MM.1S (cell line): ENCODE results near the gene CCDC188.

Experiments used
- DNase-seq: peaks from one replicate; pipeline ENCODE4 v3.0.0-alpha.2; 2015
- H2AFZ ChIP-seq: fragments of 300-600 bp; sonication (generic); 2 replicates; pipeline ENCODE4 v1.6.0; 2016; ENCODE audit warnings: antibody characterized with exemption, low read length
- H3F3A ChIP-seq: fragments of 300-600 bp; sonication (generic); 2 replicates; pipeline ENCODE4 v1.6.1; 2016; ENCODE audit warnings: mild to moderate bottlenecking, antibody characterized with exemption, low read length, moderate library complexity, mixed read lengths; ENCODE audit not compliant: insufficient read depth
- H3K27ac ChIP-seq: fragments of 300-600 bp; sonication (generic); 2 replicates; pipeline ENCODE4 v1.5.1; 2016; ENCODE audit warnings: mild to moderate bottlenecking, low read length
- H3K27me3 ChIP-seq: fragments of 300-600 bp; sonication (generic); replicated peaks from 2 replicates; pipeline ENCODE4 v1.6.0; 2016; ENCODE audit warnings: low read length; ENCODE audit not compliant: insufficient read depth
- H3K36me3 ChIP-seq: fragments of 300-600 bp; sonication (generic); replicated peaks from 2 replicates; pipeline ENCODE4 v1.6.1; 2016; ENCODE audit warnings: mild to moderate bottlenecking, low read length, mixed read lengths; ENCODE audit not compliant: insufficient read depth
- H3K4me1 ChIP-seq: fragments of 300-600 bp; sonication (generic); 2 replicates; pipeline ENCODE4 v1.6.1; 2016; ENCODE audit warnings: low read length, mixed read lengths
- H3K4me2 ChIP-seq: fragments of 300-600 bp; sonication (generic); 2 replicates; pipeline ENCODE4 v1.6.0; 2016; ENCODE audit warnings: low read depth, low read length
- H3K4me3 ChIP-seq: fragments of 300-600 bp; sonication (generic); 2 replicates; pipeline ENCODE4 v1.5.1; 2016; ENCODE audit warnings: low read length, mixed read lengths
- H3K79me2 ChIP-seq: fragments of 300-600 bp; sonication (generic); 2 replicates; pipeline ENCODE4 v1.6.1; 2016; ENCODE audit warnings: mixed run types, low read length, mixed read lengths
- H3K9ac ChIP-seq: fragments of 300-600 bp; sonication (generic); 2 replicates; pipeline ENCODE4 v1.6.1; 2016; ENCODE audit warnings: low read length, mixed read lengths
- H3K9me2 ChIP-seq: fragments of 300-600 bp; sonication (generic); replicated peaks from 2 replicates; pipeline ENCODE4 v1.6.1; 2016; ENCODE audit warnings: mild to moderate bottlenecking, low read length, mixed read lengths; ENCODE audit not compliant: insufficient read depth
- H3K9me3 ChIP-seq: fragments of 300-600 bp; sonication (generic); replicated peaks from 2 replicates; pipeline ENCODE4 v1.6.1; 2016; ENCODE audit warnings: mild to moderate bottlenecking, low read length, mixed read lengths; ENCODE audit not compliant: insufficient read depth
- H4K20me1 ChIP-seq: fragments of 300-600 bp; sonication (generic); 2 replicates; pipeline ENCODE4 v1.6.1; 2016; ENCODE audit warnings: mild to moderate bottlenecking, low read length, moderate library complexity, mixed read lengths; ENCODE audit not compliant: insufficient read depth
- EZH2 ChIP-seq: fragments of 300-600 bp; sonication (generic); optimal IDR thresholded peaks from 2 replicates; pipeline ENCODE3; 2017; ENCODE audit warnings: low read depth, mild to moderate bottlenecking, antibody characterized with exemption, low read length, mixed read lengths
- EZH2phosphoT487 ChIP-seq: fragments of 300-600 bp; sonication (generic); IDR thresholded peaks from 2 replicates; pipeline ENCODE4 v1.6.1; 2018; ENCODE audit warnings: antibody characterized with exemption, low read length
- TF ChIP-seq, protein P1 (sequence below): fragments of 300-600 bp; sonication (generic); IDR thresholded peaks from 2 replicates; pipeline ENCODE4 v1.5.1; 2016; ENCODE audit warnings: antibody characterized with exemption, low read length, mixed read lengths

The CCDC188 gene

DNA sequence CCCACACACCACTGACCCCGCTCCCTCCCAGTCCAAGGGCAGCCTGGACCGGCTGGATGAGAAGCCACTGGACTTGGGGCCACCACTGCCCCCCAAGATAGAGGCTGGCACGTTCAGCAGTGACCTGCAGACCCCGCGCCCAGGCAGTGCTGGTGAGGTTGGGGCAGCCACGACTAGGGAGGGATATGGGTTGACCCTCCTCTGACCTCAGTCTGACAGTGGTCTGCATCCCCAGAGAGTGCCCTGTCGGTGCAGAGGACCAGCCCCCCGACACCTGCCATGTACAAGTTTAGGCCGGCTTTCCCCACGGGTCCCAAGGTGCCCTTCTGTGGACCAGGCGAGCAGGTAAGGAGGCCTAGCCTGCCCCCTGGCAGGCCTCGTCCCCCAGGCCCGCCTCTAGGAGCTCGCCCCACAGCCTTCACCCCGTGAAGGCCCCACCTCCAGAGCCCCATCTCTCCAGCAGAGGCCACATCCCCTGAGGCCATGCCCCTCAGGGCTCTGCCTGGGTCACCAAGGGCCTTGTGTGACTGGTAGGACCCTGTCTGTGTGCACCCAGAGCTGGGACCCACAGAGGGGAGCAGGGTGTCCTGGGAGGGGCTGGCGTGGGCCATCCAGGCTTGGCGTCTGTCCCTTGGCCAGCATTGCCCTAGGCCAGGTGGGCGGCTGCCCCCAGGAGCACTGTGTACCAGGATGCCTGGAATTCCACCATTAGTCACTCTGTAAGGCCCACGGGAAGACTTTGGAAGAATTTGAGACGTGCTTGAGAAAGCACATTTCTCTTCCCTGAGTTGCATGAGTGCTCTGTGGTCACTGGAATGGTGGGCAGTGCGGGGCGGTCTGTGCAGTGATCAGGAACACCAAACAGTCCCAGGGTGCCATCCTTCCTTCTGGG is 9.4 kb downstream of the CCDC188 start:
- Histone ChIP-seq H3K79me2 (no peaks in the 10 kb centered on the region), H3K9ac (no peak overlapping the region), H3K36me3 (no peaks in the 10 kb centered on the region), H3K4me2 (no peak overlapping the region), H3K9me3 (no peaks in the 10 kb centered on the region), H3K27ac (no peak overlapping the region), H3K4me3 (no peak overlapping the region), H3F3A (no peaks in the 10 kb centered on the region), H3K9me2 (no peaks in the 10 kb centered on the region), H4K20me1 (no peaks in the 10 kb centered on the region), H2AFZ (no peak overlapping the region), H3K4me1 (no peaks in the 10 kb centered on the region), H3K27me3 (no peaks in the 10 kb centered on the region)
- DNase-seq, result no peak
- TF ChIP-seq EZH2phosphoT487 (no peak), EZH2 (no peak)
- TF ChIP-seq, protein P1, sequence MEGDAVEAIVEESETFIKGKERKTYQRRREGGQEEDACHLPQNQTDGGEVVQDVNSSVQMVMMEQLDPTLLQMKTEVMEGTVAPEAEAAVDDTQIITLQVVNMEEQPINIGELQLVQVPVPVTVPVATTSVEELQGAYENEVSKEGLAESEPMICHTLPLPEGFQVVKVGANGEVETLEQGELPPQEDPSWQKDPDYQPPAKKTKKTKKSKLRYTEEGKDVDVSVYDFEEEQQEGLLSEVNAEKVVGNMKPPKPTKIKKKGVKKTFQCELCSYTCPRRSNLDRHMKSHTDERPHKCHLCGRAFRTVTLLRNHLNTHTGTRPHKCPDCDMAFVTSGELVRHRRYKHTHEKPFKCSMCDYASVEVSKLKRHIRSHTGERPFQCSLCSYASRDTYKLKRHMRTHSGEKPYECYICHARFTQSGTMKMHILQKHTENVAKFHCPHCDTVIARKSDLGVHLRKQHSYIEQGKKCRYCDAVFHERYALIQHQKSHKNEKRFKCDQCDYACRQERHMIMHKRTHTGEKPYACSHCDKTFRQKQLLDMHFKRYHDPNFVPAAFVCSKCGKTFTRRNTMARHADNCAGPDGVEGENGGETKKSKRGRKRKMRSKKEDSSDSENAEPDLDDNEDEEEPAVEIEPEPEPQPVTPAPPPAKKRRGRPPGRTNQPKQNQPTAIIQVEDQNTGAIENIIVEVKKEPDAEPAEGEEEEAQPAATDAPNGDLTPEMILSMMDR, result no peak

DNA sequence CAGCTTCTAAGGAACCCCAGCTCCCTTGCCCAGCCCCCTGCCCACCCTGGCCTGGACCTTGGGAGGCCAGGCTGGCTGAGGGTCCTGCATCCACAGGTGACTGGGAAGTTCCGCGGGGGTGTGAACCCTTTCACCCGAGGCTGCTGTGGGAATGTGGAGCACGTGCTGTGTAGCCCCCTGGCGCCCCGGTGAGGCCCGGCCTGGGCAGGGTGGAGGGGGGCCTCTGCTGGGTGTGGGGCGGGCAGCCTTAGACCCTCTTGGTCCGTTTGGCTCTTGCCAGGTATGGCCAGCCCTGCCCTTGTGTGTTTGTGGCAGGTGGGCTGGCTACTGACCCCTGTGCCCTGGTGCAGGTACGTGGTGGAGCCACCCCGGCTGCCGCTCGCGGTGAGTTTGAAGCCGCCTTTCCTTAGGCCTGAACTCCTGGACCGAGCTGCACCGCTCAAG is 10.3 kb downstream of the CCDC188 start:
- H3F3A ChIP-seq, result no peaks in the 10 kb centered on the region
- H4K20me1 ChIP-seq, result no peaks in the 10 kb centered on the region
- TF ChIP-seq EZH2phosphoT487, result no peak
- TF ChIP-seq EZH2, result no peak
- TF ChIP-seq, protein P1, result no peak
- no peaks in the 10 kb centered on the region for H3K9me2 ChIP-seq
- H3K4me1 ChIP-seq, result no peaks in the 10 kb centered on the region
- no peaks in the 10 kb centered on the region for H3K36me3 ChIP-seq
- no peak overlapping the region for H2AFZ ChIP-seq
- H3K27ac ChIP-seq, result no peak overlapping the region
- H3K4me2 ChIP-seq, result no peak overlapping the region
- H3K9ac ChIP-seq, result no peak overlapping the region
- no peaks in the 10 kb centered on the region for H3K27me3 ChIP-seq
- no peaks in the 10 kb centered on the region for H3K79me2 ChIP-seq
- no peaks in the 10 kb centered on the region for H3K9me3 ChIP-seq
- H3K4me3 ChIP-seq, result no peak overlapping the region
- DNase-seq, result no peak

DNA sequence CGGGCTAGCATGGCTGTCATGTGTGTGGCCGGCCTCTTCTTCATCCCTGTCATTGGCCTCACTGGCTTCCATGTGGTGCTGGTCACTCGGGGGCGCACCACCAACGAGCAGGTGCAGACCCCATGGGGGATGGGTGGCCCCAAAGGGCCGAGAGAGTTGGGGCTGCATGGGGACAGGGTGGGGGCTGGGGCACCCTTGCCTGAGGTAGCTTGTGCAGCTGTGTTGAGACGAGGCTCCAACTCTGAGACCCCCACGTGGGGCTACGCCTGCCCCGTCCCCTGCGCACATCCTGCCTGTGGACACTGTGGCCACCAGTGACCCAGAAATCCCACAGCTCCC is 10.8 kb downstream of the CCDC188 start:
- TF ChIP-seq EZH2 (no peak), EZH2phosphoT487 (no peak)
- TF ChIP-seq, protein P1, result no peak
- Histone ChIP-seq H3K4me3 (no peak overlapping the region), H2AFZ (no peak overlapping the region), H3F3A (no peaks in the 10 kb centered on the region), H3K4me2 (no peak overlapping the region), H3K9me2 (no peaks in the 10 kb centered on the region), H4K20me1 (no peaks in the 10 kb centered on the region), H3K9me3 (no peaks in the 10 kb centered on the region), H3K27ac (no peak overlapping the region), H3K27me3 (no peaks in the 10 kb centered on the region), H3K4me1 (no peaks in the 10 kb centered on the region), H3K9ac (no peak overlapping the region), H3K79me2 (no peaks in the 10 kb centered on the region), H3K36me3 (no peaks in the 10 kb centered on the region)
- DNase-seq, result no peak
